ENCODE measurements around the gene PALD1.

- TF ChIP-seq CTCF (IDR thresholded peaks at IDR 0.05), result no peak
- TF ChIP-seq POLR2A (IDR thresholded peaks at IDR 0.05), result no peak
These were observed 90.4 kb downstream of the PALD1 start for GRCh38 chr10:70568781-70569495.

Measured in body of pancreas (tissue), 4 donors.